ENCODE results near the gene PTGR3. TPM values are rescaled to one million over a fixed set of nuclear protein-coding genes. Genes with fewer than 3 reads are reported as not detected.
A peak's percentile ranks its signal among the peaks of the same experiment; 100 is the strongest.

The PTGR3 gene
- total RNA-seq, 1 donor from 2014 or later, result 8.9 TPM

DNA sequence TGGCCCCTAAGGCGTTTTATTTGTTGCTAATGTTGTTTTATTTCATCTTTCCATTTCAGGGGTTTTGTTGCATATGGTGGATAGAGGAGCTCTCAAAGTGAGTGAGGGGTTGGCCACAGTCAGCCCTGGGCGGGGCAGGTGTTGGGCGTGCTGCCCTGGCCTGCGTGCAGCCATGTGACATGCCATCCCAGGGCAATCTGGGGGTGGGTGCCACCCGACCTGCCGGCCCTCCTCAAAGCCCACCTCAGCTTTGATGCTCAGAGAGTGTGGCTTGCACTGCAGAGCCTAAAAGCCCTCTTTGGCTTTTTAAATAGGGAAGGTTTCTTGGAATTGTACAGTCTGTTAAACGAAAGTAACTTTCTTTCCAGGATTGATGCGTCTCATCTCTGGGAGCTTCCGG, 20.0 kb upstream of the PTGR3 start:
- H3K27me3 Mint-ChIP-seq (ENCODE audit: low read depth), result no peaks in the 10 kb centered on the region
- H3K36me3 Mint-ChIP-seq (ENCODE audit: low read depth), result no peaks in the 10 kb centered on the region
- TF ChIP-seq, protein P1, sequence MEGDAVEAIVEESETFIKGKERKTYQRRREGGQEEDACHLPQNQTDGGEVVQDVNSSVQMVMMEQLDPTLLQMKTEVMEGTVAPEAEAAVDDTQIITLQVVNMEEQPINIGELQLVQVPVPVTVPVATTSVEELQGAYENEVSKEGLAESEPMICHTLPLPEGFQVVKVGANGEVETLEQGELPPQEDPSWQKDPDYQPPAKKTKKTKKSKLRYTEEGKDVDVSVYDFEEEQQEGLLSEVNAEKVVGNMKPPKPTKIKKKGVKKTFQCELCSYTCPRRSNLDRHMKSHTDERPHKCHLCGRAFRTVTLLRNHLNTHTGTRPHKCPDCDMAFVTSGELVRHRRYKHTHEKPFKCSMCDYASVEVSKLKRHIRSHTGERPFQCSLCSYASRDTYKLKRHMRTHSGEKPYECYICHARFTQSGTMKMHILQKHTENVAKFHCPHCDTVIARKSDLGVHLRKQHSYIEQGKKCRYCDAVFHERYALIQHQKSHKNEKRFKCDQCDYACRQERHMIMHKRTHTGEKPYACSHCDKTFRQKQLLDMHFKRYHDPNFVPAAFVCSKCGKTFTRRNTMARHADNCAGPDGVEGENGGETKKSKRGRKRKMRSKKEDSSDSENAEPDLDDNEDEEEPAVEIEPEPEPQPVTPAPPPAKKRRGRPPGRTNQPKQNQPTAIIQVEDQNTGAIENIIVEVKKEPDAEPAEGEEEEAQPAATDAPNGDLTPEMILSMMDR (IDR thresholded peaks at IDR 0.05), result no peak
- no peak for DNase-seq (ENCODE audit: low spot score)
- no peak overlapping the region for H3K27ac Mint-ChIP-seq (ENCODE audit: unreplicated experiment)
- no peak overlapping the region for H3K4me3 Mint-ChIP-seq (ENCODE audit: unreplicated experiment)
- peaks cover 23% of the 10 kb centered on the region for H3K4me1 Mint-ChIP-seq (ENCODE audit: low read depth)
- no peaks in the 10 kb centered on the region for H3K9me3 Mint-ChIP-seq (ENCODE audit: low read depth)

DNA sequence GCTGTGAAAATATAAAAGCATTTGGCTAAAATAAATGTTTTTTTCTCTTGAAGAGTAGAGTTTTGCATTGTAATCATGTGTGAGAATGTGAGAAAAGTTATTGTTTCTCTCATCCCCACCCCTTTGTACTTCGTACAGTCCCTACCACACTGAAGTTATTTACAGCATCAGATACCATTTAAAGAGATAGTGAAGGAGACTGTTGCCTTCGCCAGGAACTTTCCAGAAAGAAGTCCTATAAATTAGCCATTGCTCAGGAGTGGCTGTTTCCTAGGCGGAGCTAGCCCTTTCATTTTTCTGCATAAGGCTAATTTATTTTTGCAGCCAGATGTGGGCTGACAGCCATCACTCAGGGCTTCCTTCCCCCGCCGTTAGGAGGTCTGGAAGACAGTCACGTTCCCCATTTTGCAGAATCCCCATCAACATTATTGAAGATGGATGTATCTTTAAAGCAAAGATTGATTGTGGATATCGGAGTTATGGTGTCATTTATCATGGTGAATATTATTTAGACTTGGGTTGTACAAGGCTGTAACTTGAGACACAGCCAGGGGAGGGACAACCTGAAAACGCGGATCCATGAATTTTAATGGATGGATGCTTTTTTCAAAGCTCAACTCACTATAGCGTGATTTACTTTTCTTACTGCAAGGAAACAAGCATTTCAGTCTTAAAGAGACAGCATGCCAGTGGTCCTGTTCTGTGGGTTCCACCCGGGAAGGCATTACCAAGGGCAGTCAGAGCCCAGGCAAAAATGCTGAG, 18.8 kb upstream of the PTGR3 start:
- TF ChIP-seq, protein P1 (IDR thresholded peaks at IDR 0.05), result no peak
- no peak overlapping the region for H3K27ac Mint-ChIP-seq (ENCODE audit: unreplicated experiment)
- H3K9me3 Mint-ChIP-seq (ENCODE audit: low read depth), result no peaks in the 10 kb centered on the region
- no peak overlapping the region for H3K4me3 Mint-ChIP-seq (ENCODE audit: unreplicated experiment)
- no peak for DNase-seq (ENCODE audit: low spot score)
- no peaks in the 10 kb centered on the region for H3K36me3 Mint-ChIP-seq (ENCODE audit: low read depth)
- H3K4me1 Mint-ChIP-seq (ENCODE audit: low read depth), result peaks cover 23% of the 10 kb centered on the region
- H3K27me3 Mint-ChIP-seq (ENCODE audit: low read depth), result no peaks in the 10 kb centered on the region

DNA sequence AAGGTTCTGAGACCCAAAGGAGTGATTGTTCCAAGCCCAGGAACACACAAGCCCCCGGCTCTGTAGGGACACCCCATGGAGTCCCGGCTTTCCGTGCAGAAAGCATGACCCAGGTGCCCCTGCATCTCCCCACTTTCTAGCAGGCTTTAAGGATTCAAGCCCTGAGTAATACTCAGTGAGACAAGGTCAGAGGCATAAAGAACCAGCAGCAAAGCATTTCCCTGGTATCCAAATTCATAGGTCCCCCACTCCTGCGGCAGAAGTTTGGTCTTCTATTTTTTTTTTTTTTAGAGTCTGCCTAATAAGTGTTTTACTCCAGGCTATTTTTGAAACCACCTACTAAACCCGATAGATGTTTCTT, 18.0 kb upstream of the PTGR3 start:
- H3K4me3 Mint-ChIP-seq (ENCODE audit: unreplicated experiment), result peak overlapping the region; percentile 49
- H3K36me3 Mint-ChIP-seq (ENCODE audit: low read depth), result no peaks in the 10 kb centered on the region
- peak overlapping the region; percentile 32 for H3K27ac Mint-ChIP-seq (ENCODE audit: unreplicated experiment)
- no peaks in the 10 kb centered on the region for H3K27me3 Mint-ChIP-seq (ENCODE audit: low read depth)
- H3K9me3 Mint-ChIP-seq (ENCODE audit: low read depth), result no peaks in the 10 kb centered on the region
- no peak for DNase-seq (ENCODE audit: low spot score)
- TF ChIP-seq, protein P1 (IDR thresholded peaks at IDR 0.05), result no peak
- H3K4me1 Mint-ChIP-seq (ENCODE audit: low read depth), result peaks cover 23% of the 10 kb centered on the region

DNA sequence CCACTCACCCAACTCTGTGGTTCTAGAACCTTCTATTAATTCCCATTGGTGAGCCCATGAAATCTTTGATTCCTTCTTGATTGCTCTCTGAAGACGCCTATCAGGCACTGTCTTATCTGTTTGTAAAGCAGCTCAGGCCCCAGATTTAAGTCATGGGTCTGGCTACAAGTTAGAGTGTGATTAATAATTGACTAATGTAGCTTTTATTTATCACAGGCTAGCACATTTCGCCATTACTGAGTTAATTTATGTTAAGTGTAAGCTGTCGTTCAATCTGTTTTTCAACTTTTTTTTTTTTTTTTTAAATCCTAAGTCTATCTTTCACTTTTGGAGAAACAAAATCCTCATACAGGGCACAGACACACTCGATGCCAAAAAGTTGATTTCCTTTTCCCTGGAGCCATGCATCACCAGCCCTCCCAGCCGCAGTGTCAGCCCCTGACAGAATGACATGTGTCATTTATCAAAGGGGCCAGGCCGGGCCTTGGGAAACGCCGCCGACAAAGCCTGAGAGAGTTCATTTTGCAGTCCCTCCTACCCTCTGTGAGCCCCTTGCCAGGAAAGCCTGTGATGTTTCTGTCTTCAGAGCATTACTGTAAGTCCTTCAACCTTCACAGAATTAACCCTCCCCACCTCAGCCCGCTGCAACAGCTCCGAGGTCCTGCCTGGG, 17.5 kb upstream of the PTGR3 start:
- H3K4me1 Mint-ChIP-seq (ENCODE audit: low read depth), result peaks cover 23% of the 10 kb centered on the region
- H3K36me3 Mint-ChIP-seq (ENCODE audit: low read depth), result no peaks in the 10 kb centered on the region
- no peaks in the 10 kb centered on the region for H3K9me3 Mint-ChIP-seq (ENCODE audit: low read depth)
- peak overlapping the region; percentile 49 for H3K4me3 Mint-ChIP-seq (ENCODE audit: unreplicated experiment)
- H3K27me3 Mint-ChIP-seq (ENCODE audit: low read depth), result no peaks in the 10 kb centered on the region
- no peak for DNase-seq (ENCODE audit: low spot score)
- peak overlapping the region; percentile 32 for H3K27ac Mint-ChIP-seq (ENCODE audit: unreplicated experiment)
- TF ChIP-seq, protein P1 (IDR thresholded peaks at IDR 0.05), result no peak

DNA sequence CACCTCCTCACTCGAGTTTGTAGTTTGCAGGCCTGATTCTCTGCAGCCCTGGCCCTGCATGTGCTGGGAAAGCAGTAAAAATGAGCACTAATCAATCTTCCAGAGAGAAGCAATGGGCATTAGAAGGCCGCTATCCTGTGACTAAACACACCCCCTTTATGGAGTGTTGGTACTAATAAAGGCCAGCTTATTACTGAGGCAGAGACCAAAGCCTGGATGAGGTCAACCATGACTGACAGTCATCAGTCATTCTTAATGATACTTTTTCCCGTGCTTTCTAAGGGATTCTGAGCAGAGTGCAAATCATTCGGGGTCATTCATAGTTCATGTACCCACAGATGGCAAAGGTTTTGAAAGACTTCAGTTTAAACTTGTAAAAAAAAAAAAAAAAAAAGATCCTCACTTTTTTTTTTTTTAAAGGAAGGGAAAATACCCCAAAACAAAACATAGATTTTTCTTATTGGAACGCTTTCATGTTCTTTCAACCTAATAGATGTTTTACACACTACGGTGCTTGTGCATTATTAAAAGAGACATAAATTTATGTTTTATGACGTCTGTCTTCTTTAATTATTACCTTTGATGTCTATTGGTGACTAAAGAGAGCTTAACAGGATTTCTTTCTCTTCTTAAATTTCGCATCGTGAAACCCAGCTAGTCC, 14.9 kb upstream of the PTGR3 start:
- TF ChIP-seq, protein P1 (IDR thresholded peaks at IDR 0.05), result no peak
- no peaks in the 10 kb centered on the region for H3K27me3 Mint-ChIP-seq (ENCODE audit: low read depth)
- DNase-seq (ENCODE audit: low spot score), result no peak
- H3K27ac Mint-ChIP-seq (ENCODE audit: unreplicated experiment), result no peak overlapping the region
- no peaks in the 10 kb centered on the region for H3K36me3 Mint-ChIP-seq (ENCODE audit: low read depth)
- H3K9me3 Mint-ChIP-seq (ENCODE audit: low read depth), result no peaks in the 10 kb centered on the region
- no peak overlapping the region for H3K4me3 Mint-ChIP-seq (ENCODE audit: unreplicated experiment)
- H3K4me1 Mint-ChIP-seq (ENCODE audit: low read depth), result peaks cover 23% of the 10 kb centered on the region

Data from chondrocyte (in vitro differentiated cells).